Astrocyte (in vitro differentiated cells and primary cell): ENCODE results near the gene PTPRD.

Experiments
- EZH2 ChIP-seq: IDR thresholded peaks from 2 replicates; pipeline ENCODE4 v1.6.1; 2012; ENCODE audit warnings: mild to moderate bottlenecking, low read length, inconsistent platforms; ENCODE audit not compliant: insufficient read depth
- TF ChIP-seq, protein P1 (sequence below): IDR thresholded peaks from 2 replicates; pipeline ENCODE4 v1.5.1; 2011; ENCODE audit warnings: low read depth, mild to moderate bottlenecking, inconsistent platforms, low read length, moderate library complexity; ENCODE audit not compliant: insufficient read depth

DNA sequence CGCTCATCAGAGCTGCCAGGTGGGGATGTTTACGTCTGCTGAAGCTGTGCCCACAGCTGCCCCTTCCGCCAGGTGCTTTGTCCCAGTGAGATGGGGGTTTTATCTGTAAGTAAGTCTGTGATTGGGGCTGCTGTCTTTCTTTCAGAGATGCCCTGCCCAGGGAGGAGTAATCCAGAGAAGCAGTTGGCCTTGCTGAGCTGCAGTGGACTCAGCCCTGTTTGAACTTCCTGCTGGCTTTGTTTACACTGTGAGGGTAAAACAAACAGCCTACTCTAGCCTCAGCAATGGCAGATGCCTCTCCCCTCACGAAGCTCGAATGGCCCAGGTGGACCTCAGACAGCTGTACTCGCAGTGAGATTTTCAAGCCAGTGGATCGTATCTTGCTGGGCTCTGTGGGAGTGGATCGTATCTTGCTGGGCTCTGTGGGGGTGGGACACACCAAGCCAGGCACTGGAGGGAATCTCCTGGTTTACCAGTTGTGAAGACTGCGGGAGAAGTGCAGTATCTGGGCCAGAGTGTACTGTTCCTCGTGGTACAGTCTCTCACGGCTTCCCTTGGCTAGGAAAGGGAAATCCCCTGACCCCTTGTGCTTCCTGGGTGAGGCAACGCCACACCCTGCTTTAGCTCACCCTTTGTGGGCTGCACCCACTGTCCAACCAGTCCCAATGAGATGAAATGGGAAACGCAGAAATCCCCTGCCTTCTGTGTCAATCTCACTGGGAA is 2283.1 kb downstream of the PTPRD start:
- no peak for TF ChIP-seq EZH2
- TF ChIP-seq, protein P1, sequence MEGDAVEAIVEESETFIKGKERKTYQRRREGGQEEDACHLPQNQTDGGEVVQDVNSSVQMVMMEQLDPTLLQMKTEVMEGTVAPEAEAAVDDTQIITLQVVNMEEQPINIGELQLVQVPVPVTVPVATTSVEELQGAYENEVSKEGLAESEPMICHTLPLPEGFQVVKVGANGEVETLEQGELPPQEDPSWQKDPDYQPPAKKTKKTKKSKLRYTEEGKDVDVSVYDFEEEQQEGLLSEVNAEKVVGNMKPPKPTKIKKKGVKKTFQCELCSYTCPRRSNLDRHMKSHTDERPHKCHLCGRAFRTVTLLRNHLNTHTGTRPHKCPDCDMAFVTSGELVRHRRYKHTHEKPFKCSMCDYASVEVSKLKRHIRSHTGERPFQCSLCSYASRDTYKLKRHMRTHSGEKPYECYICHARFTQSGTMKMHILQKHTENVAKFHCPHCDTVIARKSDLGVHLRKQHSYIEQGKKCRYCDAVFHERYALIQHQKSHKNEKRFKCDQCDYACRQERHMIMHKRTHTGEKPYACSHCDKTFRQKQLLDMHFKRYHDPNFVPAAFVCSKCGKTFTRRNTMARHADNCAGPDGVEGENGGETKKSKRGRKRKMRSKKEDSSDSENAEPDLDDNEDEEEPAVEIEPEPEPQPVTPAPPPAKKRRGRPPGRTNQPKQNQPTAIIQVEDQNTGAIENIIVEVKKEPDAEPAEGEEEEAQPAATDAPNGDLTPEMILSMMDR = no peak
